Renal cortical epithelial cell (primary cell): ENCODE measurements around the gene MYO7A. TPM values are rescaled to one million over a fixed set of nuclear protein-coding genes. Genes with fewer than 3 reads are reported as not detected.
A peak's percentile ranks its signal among the peaks of the same experiment; 100 is the strongest.

Experiments used
- DNase-seq: peaks from one replicate; pipeline ENCODE4 v3.0.0-alpha.2; 2011; ENCODE audit warnings: low read depth
- total RNA-seq: library from RNA; depleted of rRNA; stranded (reverse); fragments of >200 nt; gene quantifications from 2 replicates; pipeline ENCODE4 v1.2.3, GENCODE V29; 2014

The MYO7A gene
- 0.35 and 1.2 TPM in 2 replicates for total RNA-seq

DNA sequence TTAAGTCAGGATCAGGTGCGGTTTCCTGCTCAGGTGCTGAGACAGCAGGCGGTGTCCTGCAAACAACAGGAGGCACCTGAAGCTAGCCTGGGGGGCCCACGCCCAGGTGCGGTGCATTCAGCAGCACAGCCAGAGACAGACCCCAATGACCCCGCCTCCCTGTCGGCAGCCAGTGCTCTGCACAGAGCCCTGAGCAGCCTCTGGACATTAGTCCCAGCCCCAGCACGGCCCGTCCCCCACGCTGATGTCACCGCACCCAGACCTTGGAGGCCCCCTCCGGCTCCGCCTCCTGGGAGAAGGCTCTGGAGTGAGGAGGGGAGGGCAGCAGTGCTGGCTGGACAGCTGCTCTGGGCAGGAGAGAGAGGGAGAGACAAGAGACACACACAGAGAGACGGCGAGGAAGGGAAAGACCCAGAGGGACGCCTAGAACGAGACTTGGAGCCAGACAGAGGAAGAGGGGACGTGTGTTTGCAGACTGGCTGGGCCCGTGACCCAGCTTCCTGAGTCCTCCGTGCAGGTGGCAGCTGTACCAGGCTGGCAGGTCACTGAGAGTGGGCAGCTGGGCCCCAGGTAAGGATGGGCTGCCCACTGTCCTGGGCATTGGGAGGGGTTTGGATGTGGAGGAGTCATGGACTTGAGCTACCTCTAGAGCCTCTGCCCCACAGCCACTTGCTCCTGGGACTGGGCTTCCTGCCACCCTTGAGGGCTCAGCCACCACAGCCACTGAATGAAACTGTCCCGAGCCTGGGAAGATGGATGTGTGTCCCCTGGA, at the start of gene MYO7A:
Gene MYO7A, plus strand, starts transcription at position 327 of the 772 bp plus-strand sequence. CDS start 2,389 bp downstream, outside the sequence.
- no peak for DNase-seq

DNA sequence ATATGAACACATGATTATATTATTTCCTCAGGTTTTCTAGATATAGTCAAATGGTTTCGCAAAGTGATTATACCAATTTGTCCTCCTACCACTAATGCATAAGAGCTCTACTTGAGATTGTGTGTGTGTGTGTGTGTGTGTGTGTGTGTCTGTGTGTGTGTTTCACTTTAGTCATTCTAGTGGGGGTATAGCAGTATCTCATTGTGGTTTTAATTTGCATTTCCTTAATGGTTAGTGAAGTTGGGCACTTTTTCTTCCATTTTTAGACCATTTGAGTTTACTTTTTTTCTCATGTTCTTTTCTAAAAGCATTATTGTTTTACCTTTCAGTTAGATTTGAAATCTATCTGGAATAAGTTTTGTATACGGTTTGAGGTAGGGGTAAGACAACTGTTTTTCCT, 48.4 kb upstream of the MYO7A start:
- DNase-seq, result no peak

DNA sequence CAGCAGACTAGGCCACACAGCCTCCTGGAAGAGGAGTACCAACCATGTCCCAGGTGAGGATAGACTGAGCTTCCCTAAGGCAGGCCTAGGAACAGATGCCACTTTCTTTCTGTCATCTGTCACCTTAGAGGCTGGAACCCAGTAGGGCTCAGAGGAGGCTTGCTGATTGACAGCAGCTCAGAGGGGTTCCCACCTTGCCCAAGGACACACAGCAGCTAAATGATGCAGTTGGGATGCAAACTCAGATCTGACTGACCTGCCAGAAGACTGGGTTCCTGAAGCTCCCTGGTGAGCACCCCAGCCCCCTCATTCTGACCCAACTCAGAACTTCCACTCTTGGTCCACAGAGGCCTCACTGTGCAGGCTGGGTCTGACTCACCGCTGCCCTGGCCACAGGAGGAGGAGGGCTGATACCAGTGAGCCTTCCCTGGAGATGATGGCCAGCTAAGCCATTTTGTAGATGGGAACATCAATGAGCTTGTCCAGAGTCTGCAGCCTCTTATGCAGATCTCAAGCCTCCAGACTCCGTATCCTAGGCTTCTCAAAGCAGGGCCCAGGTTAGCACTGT, 47.3 kb upstream of the MYO7A start:
- no peak for DNase-seq

DNA sequence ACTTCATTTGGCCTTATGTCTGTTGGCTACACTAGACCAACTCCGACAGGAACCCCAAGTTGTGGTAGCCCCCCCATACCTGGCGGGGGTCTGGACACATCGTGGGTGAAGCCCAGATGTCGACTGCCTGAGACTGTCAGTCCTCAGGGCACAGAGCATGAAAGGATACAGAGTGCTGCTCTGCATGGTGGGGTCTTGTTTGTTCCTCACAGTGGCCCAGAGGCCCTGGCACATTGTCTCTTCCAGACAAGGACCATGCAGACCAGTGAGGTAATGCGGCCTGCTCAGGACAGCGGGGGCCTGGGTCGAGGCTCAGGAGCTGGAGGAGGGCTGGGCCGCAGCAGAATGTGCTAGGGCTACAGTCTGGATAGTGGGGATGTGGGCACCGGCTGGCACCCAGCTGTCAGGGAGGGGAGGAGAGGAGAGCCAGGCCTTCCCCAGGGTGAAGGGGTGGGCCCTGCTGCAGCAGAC, 46.6 kb upstream of the MYO7A start:
- DNase-seq, result no peak

DNA sequence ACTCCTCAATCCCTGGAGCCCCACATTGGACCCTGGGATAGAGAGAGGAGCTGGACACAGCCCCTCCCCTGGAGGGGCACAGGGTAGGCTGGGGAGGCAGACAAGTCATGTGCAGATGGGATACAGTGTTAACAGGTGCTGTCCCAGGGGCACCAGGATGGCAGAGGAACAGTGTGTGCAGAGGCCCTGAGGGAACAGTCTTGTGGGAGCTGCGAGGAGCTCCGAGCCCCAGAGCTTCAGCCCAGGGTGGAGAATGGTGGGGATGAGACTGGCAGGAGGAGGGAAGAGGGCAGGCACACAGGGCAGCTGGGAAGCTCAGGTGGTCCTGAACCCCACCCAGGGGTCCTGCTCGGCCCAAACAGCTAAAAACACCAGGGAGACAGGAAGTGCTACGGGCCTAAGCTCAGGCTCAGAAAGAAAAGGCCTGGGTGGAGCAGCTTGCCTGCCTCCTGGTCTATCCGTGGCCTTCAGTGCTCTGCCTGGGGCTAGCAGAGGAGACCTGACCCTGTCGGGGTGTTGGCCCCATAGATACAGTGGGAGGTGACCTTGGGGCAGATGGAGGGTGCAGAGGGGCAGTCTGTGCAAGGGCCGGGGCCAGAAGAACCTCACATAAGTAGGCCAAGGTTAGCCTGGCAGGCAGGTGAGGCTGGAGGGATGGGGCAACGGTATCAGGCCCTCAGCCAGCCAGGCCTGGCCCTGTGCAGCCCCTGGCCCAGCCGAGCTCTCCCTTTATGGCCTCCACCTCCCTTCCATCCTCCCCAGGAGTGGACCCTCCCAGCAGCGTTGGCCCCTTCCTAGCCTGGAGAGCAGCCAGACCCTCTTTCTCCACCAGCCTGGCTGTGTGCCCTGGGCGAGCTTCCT, 45.8 kb upstream of the MYO7A start:
- no peak for DNase-seq

DNA sequence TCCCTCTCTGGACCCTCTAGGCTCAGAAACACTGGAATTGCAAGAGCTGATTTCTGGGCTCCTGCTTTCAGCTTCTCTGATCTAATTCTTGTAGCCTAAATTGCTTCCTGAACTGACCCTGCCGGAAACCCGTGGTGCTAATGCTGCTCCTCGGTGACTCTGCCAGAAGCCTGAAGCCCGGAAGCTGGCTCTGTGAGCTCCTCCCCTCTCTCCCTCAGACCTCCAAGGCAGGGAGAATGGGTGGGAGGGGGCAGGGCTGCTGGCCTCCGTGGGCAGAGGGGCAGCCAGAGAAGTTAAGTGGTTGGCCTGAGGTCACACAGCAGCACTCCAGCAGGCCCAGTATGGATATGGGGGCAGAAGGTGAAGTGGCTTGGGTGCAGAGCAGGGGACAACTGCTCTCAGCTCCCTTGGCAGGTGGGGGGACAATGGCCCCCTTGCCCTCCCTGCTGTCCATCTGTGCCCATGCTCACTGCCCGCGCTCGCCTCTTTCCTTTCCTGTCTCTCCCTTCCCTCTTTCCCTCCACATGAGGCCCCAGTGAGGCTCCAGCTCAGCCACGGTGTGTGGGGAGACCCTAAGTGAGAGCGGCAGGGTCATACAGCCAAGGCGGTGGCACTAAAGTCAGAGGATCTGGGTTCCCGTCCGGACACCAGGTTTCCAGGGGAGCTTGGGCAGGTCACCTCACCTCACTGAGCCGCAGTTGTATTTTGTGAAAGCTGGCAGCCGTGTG, 45.0 kb upstream of the MYO7A start:
- no peak for DNase-seq

DNA sequence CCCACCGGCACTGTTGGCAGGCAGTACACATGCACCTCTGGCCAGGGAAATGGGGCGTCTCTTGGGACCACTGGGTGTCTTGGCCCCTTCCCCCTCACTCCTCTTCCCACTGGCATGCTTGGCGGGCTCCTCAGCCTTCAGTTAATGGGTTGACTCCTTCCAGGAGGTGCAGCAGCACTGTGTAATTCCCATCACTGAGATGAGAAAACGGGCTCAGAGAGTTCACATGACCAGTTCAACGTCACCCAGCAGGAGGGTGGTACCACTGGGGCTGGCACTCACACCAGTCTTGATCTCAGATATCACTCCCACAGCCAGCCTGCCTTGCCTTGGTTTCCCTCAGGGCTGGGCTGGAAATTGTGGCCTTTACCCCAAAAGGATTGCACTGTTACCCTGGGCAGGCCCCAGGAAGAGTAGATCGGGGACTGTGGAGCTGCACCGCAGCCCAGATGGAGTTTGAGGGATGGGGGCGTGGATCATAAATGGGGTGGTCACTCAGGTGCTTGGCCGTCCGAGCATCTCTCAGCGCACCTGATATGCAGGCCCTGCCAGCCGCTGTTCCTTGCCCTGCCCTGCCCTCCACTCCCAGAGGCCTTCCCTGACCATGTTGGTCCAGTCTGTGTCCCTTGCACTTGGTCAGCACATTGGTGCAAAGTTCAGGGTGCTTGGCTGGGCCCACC, 44.3 kb upstream of the MYO7A start:
- no peak for DNase-seq

DNA sequence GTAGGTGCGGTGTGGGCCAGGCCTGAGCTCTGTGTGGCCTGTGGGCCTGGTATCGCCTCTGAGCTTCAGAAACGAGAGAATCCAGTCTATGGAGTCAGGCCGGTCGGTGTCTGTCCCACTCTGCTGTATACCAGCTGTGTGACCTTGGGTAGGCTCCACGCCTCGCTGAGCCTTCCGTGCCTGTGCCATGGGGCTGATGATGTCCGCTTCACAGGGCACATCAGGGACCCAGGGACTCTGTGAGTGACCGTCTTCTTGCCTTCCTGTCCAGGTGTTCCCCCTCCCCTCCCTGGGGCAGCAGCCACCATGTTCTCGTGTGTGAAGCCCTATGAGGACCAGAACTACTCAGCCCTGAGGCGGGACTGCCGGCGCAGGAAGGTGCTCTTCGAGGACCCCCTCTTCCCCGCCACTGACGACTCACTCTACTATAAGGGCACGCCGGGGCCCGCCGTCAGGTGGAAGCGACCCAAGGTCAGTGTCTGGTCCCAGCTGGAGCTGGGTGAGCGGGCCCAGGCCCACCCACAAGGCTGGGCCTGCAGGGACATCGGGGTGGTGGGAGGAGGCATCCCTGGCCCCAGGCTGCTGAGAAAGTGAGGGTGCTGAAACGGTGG, 43.4 kb upstream of the MYO7A start:
- no peak for DNase-seq

DNA sequence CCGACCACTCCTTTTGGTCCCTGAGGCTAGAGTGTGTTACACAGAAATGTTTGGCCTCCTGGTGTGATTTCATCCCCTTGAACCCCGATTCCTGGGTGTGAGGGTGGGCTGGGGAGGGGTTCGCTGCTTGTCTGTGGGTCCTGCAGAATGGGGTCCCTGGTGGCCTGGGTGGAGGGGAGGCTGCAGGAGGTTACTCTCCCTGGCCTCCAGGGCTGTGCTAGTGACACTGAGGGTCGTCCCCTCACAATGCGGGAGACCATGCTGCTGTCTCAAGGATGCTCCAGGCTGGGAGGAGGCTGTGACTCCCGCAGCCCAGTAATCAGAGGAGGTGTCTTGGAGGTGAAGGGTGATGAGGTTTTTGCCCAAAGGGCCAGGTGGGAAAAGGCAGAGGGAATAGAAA, 42.4 kb upstream of the MYO7A start:
- no peak for DNase-seq

DNA sequence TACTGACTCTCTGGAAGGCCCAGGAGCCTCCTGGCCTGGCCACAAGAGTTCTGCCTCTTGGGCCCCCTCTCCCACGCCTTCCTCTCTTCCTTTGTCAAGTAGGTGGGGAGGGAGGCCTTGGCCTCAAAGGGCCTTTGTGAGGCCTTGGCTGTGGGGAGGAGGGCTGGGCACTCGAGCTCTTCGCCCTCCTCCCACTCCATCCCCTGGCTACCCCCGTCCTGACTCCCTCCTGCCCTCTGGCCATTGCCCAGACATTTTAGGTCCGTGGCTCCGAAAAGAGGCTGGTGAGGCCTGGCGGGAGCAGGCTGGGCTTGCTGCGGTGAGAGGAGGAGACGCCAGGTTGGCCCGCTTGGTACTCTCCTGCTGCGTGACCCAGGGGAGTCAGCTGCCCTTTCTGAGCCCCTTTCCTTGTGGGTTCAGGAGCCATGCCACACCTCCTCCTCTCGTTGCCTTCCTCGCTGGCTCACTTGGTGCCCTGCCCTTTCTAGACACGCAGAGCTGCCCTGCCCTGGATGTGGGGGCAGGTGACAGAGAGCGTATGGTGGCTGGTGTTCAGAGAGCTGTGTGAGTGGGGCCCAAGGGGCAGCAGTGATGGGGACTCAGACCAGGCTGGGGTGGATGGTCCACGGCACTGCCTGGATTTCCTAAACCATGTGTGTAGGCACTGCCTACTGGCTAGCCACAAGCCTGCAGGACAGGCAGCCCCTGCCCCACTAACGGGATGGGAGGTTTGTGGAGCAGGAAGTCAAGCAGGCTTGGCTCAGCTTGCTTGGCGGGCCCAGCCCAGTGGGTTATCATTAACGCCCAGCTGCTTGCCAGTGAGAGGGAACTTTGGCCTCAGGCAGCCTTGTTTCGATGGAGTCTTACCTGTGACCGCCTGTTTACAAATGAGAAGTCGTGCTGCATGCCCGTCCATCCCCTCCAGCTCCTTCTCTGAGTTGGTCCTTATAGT, 41.2 kb upstream of the MYO7A start:
- DNase-seq, result no peak

DNA sequence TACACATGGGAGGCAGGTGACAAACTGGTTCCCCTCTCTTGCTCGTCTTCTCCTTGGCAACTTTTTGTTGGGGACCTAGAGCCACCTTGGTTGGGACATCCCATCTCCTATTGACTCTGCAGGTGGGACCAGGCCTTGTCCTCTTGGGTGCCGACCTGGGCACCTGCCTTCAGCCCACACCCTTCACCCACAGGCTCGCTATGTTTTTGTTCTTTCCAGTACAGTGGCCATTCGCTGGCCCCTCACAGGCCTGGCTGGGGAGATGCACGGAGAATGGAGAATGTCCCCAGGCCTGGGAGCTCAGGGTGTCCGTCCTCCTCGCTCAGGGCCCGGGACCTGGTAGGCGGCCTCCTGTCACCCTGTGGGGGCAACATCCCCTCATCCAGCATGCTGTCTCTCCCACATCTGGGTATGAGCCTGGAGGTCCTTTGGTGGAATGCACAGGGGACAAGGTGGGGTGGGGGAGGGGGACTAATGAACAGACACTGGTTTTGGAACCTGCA, 40.3 kb upstream of the MYO7A start:
- no peak for DNase-seq

DNA sequence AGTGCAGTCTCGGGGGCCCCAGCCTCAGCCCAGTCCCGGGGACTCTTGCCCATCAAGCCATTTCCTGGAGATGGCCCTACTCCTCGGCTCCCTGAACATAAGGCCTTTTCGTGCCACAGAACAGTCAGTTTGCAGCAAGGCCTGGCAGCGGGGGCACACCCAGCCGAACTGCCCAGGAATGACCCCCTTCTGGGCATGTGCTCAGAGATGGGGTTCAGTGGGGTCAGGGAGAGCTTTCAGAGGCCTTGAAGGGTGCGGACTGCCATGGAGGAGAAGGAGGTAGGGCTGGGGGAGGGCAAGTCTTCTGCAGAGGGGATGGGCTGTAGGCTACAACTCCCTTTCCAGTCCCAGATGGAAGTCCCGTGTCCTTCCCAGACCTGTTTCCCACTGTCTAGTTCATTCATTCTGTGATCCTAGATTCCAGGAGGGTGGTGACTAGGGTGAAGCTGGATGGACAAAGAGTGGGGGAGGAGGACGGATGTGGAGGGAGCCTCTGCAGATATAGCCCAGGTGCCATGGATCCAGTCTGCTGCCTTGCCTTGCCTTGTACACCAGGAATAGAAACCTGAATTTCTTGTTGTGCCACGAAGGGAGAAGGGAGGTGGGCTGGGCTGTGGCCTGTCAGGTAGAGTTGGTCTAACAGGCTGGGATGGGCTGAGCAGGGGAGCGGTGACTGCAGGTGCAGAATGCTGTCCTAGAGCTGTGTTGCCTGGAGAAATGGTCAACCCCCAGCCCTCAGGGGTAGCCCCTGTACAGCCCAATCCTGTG, 39.6 kb upstream of the MYO7A start:
- DNase-seq, result no peak

DNA sequence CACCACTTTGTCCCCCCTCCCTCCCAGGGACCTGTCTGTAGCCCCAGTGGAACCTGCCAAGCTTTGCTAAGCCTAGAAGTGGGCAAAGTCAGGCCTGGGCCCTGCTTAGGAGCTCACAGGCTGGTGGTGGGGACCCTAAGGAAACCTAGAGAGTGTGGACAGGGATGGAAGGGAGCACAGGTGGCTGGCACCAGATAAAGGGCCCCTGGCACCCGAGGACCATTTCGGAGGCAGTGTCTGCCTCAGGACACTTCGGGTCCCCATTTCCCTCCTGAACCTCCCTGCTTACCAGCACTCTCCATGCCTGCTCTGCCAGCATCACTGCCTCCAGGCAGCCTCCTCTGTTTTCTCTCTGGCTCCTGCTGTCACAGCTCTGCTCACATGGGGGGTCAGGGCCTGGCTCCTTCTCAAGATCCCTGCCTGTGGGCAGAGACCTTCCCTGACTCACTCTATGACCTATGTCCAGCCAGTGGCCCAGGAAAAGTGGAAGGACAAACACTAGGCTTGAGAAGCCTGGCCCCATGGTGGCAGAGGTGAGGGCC, 39.0 kb upstream of the MYO7A start:
- DNase-seq, result no peak

DNA sequence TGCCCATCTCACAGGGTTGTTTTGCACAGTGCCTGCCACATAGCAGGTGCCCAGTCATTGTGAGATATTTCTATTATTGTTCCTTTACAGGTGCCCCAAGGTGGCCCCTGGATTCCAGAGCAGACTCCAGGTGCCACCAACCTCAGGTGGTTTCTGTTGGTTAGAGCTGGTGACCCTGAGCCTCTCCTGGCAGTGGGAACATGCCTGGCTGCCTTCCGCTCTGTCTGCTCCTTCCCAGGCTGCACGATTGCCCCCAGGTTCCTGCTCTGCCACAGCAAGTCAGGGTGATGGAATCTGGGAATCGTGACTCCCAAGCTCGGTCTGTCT, 38.0 kb upstream of the MYO7A start:
- no peak for DNase-seq

DNA sequence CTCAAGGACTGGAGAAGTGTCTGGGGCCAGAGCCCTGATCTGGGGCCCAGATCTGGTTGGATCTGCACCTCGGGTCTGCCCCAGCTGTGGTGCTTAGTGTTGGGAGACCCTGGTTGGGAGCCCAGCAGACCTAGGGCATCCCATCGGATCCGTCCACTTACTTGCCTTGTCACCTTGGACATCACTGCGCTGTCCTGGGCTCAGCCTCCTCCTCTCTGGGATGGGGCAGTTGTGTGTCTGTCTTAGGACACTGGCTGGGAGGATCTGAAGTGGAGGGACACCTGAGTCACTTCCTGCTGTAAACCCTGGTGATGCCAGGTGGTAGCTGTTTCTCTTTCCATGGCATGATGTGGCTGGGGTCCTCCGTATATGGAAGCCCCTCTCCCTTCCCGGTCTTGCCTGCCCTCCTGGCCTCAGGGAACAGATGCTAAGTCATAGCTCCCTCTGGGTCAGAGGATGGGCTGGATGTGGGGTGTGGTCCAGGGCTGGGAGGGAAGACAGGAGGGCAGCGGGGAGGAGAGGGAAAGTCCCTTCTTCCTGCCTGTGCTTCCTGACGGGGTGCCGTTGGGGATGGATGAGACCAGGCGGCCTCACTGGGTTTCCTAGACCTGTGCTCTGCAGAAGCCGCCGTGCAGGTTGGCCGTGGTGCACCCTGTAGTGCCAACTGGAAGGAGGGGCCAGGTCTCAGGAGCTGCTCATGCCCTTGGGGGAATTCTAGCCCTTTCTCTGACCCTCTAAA, 37.5 kb upstream of the MYO7A start:
- DNase-seq, result no peak

DNA sequence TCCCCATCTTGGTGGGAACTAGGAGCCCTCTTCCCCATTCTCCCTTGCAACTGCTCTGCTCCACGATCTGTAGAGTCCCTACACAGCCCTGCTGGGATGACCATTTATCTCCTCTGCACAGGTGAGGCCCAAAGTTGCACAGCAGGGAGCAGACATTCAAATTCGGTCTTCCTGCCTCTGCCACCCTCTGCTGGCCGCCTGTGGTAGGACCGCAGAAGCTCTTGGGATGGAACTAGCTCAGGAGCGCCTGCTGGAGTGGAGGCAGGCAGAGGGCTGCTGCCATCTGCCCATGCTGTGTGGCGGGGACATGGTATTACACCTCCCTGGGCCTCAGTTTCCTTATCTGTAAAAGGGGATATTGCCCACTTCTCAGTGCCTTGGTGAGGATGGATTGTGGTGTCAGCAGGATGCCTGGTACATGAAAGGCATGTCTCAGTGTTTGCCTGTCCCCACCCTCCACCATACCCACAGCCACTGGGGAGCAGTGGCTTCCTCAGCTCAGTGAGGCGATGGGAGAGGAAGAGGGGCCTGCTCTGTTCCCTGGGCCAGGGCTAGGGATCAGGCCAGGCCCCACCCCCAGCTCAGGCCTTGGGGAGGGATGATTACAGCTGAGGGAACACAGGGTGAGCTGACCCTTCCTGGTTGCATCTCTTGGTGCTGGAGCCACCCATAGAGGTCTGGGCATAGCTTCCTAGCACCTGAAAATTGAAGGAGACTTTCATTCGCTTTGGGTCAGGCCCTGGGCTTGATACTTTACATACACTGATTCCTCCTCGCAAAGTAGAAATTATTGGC, 36.7 kb upstream of the MYO7A start:
- DNase-seq, result peak; percentile 58

DNA sequence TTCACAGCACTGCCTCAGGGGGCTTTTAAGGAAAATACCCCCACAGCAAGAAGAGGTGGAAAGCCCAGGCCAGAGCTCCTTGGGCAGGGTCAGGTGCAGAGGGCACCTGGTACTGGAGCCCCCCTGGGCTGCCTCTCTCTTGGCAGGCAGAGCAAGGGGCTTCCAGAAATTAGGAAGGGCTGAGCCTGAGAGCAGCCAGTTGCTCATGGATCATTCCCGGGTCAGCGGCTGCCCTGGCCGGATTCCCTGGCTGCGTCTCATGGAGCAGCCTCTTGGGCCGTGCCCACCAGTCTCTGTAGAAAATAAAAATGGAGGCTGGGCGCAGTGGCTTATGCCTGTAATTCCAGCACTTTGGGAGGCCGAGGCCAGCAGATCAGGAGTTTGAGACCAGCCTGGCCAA, 35.7 kb upstream of the MYO7A start:
- DNase-seq, result no peak
